Activated naive CD4-positive, alpha-beta T cell treated with anti-CD3 and anti-CD28 coated beads, Interleukin-2, amount 50 U/mL, for 16 hours (primary cell): ENCODE data around the gene NT5M.

Source experiments
- DNase-seq: peaks from one replicate; pipeline ENCODE4 v3.0.0-alpha.2; 2020

Gene NT5M

DNA sequence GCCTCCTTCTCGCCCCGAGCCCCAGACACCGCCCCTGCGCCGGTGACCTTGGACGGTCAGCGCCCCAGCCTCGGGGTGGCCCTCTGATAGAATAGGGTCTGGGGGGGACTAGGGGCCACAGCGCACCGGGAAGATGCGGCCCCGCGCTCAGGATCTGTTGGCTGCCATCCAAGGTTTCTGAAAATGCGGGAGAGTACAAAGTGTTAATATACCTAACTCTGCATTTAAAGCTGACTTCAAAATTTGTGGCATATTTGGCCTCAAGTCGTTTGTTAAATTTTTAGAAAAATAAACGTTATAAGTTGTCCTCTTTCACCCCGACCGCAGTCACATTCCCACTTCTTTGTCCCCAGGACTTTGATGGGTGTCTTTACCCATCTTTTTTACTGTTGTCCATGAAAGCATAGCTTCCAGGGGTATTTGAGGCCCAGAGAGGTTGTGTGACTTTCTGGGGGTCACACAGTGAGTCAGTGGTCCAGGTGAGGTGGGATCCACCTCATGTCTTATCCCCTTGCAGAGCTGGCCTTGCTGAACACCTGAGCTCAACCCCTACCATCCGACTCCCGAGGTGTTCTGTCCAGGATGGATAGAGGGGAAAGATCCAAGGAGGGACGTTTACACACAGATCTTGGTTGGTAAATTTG lies 796 bp downstream of the NT5M start:
- no peak for DNase-seq

DNA sequence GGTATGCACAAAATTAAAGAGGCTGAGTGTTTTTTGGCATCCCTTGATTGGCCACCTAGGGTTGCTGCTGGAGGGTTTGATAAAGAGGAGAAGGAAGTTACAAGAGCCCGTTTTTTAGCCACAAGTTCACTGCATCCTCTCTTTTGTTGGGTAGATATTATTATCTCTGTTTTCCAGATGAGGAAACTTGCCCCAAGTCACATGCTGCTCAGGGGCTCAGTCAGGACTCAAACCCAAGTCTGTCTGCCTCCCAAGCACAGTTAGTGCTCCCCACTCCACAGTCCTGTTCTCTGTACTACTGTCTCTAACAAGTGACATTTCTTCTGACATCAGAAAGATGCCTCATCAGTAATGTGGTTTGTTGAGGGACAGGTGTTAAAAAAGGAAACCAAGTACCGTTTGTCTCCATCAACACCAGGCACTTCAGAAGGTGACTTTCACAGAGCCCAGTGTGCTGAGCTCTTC lies 1.4 kb downstream of the NT5M start:
- DNase-seq, result no peak

DNA sequence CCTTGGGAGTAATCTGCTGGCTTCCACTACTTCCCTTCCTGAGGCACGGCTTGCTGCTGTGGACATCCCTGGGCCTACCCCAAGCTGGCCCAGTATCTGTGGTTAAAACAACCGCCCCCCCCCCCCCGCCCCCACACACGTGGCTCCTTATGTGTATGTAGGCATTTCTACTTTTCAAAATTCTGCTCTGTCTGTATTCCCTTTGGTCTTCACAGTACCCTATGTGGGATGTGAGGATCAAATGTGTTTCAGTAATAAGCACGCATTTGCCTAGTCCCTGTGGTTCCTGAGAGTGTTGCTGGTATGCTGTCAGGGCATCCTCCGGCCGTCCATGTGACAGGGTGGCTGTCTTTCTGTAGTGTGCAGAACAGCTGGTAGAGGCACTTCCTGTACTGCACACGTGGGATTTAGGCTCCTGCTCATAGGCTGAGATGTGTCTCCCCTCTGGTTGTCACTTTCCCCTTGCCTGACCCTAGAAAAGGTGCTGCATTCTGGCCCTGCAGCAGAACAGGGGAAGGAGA lies 2.2 kb downstream of the NT5M start:
- peak; percentile 43 for DNase-seq

DNA sequence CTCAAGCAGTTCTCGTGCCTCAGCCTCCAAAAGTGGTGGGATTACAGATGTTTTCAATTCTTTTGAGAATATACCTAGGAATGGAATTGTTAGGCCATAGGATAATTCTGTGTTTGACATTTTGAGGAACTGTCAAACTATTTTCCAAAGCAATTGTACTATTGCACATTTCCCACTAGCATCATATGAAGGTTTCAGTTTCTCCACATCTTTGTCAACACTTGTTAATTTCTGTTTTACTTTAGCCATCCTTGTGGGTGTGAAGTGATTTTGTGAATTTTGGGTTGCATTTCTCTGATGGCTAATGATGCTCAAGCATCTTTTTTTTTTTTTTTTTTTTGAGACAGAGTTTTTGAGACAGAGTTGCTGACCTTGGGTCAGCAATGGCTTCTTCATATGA lies 6.2 kb downstream of the NT5M start:
- no peak for DNase-seq

DNA sequence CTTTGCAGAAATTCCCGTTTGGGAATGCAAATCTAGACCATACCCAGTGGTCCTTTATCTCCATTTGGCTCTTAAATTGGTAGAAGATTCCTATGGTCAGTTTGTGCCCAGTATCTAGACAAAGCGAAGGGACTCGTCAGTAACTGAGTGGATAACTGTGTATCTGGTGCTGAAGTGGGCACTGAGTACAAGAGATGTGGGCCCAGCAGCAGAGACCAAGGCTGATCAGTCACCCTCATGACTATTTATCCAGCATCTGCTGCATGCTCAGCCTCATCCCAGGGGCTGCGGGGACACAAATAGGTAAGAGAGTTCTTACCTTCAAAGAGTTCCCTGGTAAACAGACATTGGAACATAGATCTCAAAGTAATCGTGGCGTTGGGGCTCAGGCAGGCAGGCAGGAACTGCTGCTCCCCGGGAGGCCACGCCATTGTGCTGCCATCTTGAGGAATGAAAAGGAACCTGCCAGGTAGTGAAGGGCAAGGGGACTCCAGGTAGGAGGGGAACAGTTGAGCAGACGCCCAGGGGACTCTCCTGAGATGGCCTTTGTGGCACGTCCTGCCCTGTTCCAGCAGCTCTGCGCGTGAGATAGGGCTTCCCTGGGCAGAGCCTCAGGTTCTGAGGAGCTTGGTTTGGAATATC lies 10.3 kb downstream of the NT5M start:
- DNase-seq, result peak; percentile 73

DNA sequence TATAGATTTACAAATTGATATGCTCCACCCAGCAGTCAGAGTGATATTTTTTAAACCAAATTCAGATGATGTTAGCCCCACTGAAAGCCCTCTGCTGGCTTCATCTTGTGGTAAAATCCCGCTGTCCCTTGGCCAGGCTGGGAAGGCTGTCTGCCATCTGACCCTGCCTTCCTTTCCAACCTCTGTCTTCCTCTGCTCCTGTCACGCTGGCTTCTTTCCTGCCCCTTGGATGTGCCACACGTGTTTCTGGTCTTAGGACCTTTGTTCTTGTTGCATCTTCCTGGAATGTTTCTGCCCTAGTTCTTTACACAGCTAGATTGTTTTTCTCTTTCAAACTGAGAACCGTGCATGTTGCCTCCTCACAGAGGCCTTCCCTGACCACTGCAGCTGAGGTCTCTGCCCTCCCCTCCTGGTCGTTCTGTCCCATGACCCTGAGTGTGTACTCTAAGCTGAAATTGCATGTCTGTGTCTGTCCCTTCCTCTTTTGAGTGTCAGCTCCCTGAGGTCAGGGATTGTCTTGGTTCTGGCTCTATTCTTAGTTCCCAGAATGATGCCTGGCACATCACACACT lies 11.4 kb downstream of the NT5M start:
- no peak for DNase-seq

DNA sequence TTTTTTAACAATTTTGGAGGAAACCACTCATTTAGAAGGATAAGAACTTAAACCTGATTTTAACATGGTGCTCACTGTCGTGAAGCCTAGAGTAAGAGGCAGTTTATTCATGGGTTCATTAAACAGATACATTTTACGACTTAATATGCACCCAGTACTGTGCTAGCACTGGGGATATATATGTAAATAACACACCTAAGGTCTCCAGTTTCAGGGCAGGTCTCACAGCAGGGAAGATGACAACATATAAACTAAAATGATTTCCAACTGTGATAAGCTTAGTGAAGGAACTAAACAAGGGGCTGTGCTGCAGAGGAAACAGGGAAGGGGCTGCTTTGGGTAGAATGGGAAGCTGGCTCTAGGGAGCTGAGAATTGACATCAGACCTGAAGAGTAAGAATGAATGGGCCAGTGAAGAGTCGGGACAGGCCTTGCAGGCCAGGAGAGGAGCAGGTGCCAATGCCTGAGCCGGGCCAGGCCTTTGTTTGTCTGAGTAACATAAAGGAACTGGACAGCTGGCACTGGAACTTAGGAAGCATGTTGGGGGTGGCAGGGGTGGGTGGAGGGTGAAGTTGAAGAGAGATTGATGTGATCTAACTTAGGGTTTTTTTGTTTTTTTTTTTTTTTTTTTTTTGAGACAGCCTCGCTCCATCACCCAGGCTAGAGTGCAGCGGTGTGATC lies 12.1 kb downstream of the NT5M start:
- DNase-seq, result no peak

DNA sequence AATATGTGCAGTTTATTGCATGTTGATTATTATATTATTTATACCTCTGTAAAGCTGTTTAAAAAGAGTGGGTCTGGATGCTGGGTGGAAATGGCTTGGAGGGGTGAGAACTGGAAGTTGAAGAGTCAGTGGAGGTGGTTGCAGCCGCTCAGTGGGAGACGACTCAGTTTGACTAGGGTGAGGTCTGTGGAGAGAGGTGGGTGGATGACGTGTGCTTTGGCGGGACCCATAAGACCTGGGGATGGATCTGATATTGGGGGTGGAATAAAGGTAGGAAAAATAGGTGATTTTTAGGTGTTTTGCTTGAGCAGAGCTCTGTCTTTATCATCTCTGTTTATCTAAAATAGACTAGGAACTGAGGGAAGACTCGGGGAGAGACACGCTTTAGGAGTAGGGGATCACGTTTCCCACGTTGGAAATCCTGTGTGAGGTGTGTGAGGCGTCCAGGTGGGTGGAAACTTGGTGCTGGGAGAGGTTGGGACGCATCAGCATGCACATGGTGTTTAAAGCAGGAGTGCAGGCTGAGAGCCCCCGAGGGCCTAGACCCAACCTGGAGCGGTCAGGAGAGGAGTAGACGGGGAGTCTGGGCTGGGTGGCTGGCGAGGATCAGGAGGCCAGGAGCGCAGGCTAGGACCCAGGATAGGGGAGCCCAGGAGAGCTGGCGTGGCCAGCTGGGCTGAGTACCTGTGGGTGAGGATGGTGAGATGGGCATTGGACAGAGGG lies 17.2 kb downstream of the NT5M start:
- no peak for DNase-seq

DNA sequence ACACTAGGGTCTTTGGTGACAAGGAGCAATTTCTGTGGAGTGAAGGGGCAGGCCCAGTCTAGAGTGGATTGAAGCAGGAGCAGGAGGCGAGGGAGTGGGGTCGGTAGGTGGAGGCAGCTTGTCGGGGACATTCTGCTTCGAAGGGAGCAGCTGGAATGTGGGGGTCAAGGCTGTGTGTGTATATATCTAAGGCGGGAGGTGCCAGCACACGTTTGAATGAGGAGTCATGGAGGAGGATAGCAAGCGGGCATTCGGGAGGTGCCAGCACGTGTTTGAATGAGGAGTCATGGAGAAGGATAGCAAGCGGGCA lies 17.7 kb downstream of the NT5M start:
- DNase-seq, result no peak

DNA sequence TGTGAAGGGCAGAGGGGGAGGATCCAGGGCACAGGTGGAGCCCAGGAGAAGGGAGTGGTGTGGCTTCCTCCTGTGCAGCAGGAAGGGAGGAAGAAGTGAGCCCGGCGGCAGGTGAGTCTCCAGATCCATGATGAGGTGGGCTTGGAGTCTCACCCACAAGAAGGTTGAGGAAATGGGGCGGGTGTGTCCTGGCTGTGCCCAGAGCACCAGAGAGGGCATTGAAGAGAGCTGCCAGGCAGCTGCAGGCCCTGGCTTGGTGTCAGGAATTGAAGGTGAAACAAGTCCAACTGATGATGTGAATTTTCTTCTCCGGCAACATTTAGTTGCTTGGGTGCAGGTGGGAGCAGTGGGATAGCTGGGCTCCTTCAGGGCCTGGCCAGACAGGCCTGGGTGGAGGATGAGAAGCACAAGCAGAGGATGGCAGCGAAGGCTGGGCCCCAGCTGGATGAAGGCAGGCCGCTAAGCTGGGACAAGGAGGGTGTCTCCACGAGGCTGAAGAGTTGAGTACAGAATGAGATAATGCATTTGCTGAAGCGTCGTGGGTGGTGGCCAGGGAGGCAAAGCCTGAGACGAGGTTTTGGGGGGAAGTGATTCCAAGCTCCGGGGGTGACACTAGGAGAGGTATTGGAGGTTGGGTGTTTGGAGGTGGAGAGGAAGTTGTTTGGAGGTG lies 18.3 kb downstream of the NT5M start:
- no peak for DNase-seq

DNA sequence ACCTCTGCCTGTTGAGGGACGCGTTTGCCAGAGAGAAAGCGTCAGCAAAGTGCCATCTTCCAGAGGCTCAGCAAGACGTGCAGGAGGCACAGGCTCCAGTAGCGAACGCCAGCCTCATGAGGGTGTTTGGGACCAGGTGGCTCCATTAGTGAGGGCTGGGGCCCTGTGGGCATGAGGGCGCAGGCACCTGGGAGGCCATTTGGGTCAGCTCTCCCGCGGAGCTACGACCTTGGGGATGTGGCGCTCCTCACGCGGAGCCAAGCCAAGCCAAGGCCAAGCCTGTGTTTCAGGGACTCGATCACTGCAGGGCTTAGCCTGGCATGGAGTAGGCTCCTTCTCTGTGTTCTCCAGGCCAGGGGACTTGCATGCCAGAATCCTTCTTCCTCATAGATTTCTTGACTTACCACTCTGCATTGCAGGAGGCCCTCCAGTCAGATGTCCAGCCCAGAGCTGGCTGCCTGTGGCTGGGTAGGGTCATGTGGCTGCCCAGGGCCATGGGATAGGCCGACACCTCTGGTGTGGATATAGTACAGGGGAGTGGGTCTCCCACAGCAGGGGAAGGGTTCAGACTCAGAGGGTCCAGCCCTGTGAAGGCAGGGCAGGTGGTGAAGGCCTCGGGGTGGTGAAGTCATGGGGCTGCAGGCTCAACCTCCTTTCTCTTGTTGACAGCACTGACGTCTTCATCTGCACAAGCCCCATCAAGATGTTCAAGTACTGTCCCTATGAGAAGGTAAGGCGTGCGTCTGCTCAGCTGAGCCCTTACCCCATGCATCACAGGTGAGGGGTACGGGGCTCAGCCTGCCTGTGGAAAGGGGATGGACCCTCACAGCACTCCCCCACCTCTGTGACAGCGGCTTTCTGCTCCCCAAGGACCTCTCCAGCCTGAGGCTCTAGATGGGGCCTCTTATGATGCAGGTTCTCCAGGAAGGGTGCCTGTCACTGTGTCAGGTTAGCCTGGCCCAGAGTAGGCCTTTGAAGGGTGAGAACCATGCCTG lies 19.6 kb downstream of the NT5M start:
- no peak for DNase-seq

DNA sequence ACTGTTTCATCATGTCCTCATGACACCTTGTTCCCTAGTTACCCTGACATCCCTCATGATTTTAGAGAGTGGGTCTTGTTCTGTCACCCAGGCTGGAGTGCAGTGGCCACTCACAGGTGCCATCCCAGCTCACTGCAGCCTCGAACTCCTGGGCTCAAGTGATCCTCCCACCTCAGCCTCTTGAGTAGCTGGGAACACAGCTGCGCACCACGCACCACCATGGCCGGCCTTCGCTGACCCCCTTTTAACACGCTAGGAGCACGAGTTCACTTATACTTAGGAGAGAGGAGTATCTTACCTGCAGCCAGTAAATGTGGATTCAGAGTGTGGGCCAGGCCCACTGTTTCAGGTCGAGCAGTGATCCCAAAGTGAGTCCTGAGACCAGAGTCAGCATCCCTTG lies 21.4 kb downstream of the NT5M start:
- no peak for DNase-seq

DNA sequence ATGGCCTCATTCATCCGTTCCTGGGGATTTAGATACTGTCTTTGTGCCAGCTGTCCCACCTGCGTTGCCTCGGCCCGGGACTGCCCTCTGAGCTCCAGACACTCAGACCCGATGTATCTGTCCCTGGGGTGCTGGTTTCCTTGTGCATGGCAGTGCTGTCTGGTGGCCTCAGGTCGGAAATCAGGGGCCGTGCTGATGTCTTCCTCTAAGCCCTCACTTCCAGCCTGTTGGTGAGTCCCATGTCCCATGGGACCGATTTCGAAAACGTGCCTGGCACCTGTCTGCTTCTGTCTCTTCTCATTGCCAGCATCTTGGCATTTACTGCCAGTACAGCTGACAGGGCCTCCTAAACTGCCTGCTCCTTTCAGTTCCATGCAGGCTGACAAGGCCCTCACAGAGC lies 22.1 kb downstream of the NT5M start:
- no peak for DNase-seq

DNA sequence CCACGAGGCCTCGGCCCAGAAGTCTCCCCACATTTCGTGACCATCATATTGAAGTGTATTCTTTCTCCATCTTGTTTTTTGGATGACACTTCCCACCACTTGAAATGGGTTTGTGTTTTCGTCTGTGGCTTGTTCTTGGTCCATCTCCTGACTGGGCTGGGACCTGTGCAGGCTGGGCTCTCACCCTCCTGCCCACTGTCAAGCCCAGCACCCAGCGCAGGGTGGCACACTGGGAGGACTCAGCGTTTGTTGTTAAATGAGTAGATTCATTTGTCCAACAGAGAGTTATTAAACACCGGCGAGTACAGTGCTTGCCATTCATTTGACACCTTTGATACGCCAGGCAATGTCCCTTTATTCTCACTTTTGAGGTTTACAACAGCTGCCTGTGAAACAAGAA lies 22.6 kb downstream of the NT5M start:
- DNase-seq, result no peak

DNA sequence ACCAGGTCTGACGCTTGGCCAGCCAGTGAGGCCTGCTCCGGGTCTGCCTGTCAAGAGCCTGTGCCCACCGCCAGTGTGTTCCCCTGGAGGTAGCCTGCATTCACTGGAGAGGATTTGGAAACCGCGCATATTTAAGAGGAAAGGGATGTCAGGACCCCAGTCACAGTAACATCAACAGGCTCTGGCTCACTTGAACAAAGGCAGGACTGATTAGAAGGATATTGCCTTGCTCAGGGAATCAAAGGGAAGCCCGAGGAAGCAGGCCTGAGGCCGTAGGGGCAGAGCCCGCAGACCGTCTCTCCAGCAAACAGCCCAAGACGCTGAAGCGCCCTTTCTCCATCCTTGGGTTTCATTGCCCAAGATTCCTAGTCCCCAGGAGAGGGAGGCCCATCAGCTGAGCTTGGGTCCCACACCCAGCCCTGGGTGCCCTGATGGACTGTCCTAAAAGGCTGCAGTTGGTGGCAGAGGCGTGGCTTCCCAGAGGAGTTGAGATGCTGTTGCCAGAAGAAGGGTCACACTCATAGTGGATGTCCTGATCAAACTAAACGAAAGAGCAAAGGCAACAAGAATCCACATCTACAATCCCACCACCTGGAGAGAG lies 23.2 kb downstream of the NT5M start:
- DNase-seq, result no peak

DNA sequence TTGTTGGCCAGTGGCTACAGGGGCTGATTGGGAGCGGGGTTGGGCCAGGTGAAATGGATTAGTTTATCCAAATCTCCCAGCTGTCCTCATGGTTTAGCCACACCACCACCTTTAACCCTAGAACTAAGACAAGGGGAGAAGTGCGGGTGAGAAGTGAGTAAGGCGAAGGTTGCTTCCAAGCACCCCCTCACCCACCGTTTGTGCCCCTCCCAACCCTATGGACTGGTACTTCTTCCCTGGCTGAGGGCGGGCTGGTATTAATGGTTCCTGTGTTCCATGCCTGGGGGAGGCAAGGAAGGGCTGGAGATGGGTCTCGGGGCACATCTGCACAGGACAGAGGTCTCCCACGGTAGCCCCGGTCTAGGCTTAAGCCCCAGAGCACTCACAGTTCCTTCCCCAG lies 25.1 kb downstream of the NT5M start:
- no peak for DNase-seq

DNA sequence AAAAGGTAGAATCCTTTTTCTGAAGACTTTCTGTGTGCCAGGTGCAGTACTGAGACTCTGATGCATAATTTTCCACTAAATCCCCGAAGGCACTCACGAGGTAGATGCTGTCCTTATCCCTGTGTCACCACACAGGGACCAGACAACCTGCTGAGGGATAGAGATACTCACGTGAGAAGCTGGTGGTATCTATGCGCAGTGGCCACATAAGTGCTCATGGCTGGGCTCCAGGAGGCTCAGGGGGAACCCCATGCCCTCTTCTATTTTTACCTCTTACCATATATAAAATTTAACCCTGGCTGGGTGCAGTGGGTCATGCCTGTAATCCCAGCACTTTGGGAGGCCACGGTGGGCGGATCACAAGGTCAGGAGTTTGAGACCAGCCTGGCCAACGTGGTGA lies 38.3 kb downstream of the NT5M start:
- no peak for DNase-seq

DNA sequence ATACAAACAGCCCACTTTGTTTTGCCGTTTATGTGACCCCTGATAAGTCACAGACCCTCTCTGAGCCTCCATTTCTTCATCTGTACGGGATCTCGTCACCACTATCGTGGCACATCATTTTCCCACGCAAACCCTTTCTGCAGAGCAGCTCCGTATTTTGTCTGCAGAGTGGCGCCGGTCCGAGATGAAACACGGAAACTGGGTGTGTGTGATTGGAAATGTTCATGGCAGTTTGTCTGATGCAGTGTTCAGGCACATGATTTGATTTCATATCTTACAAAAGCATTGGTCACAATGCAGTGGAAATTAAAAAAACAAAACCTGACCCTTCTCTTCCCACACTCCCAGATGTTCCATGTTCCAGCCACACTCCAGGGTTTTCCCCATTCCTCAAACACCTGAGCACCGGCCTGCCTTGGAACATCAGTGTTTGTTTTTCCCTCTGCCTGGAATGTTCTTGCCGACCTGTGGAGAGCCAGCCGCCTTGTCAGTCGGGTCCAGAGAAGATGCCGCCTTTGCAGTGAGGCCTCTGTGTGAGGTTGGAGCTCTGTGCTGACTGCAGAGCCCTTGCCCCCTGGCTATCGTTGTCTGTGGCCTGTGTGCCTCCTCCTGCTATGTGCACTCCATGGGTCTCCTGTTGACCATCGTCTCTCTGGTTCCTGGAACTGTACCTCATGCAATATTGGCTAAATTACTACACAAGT lies 39.2 kb downstream of the NT5M start:
- no peak for DNase-seq

DNA sequence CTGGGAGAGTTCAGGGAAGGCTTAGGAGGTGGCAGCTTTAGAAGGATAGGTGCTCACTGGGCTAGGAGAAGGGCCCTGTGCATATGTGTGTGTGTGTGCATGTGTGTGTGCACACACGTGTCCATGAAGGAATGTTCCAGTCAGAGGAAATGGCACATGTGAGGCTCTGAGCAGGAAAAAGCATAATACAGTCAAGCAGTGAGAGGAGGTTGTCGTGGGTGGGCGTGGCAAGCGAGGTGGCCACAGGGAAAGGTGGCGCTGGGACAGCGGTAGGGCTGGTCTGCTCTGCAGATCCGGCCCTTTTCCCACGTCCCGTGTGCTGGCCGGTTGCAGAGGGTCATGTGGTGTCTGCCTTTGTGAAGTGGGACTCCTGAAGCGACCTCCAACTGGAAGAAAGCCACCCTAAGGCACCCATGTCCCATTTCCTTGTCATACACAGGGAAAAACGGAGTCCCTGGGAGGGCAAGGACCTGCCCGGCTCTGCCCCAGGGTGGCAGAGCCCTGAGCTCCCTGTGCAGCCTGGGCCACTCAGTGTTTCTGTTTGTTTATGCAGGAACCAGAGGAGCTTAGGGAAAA lies 40.1 kb downstream of the NT5M start:
- no peak for DNase-seq

DNA sequence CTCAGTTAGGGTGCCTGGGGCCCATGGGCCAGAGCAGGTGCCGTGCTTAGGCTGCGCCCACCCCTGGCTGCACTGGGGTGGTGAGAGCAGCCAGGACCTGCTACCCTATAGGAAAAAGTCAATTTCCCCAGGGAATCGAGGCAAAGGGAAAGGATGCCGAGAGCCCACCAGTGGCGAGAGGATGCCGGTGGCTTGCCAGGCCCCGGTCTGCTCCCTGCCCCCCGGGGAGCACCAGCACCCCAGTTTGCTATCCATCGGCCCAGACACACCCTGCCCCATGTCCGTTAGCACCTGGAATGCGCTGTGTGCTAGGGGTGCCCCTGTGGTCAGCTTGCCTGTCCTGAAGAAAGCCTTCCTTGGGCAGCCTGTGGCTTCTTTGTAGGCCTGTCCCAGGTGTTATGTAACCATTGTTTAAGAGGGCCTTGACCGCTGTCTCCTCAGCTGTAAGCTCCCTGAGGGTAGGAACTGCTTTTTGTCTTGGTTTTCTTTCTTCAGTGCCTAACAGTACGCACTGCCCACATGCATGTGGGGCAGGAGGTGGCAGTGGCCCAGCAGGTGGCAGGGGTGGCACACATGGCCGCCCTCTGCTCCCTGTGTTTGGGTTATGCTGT lies 40.8 kb downstream of the NT5M start:
- DNase-seq, result no peak
